HG03432 (cell line): ENCODE measurements around the gene MACROD1.
"Not testable (repeated sequence)": the region's sequence is repeated elsewhere in the genome, so short reads cannot be mapped to it uniquely, and the experiment has no call there.

ENCODE experiments used
- ATAC-seq: cut with Tn5 transposase; IDR thresholded peaks from one replicate; pipeline ENCODE4 v1.9.1; 2021; ENCODE audit warnings: mild to moderate bottlenecking, moderate library complexity; ENCODE audit not compliant: unreplicated experiment

The MACROD1 gene

GRCh38 chr11:64185693-64186491 lies 20.0 kb upstream of the MACROD1 start, which contains the start of gene STIP1:
Gene STIP1, plus strand, starts transcription at chr11:64186171. Its CDS starts 91 bp downstream, at chr11:64186262.
- peak; percentile 85 for ATAC-seq

- ATAC-seq = peak; percentile 25
Measured at GRCh38 chr11:64185175-64185692, 19.3 kb upstream of the MACROD1 start.

GRCh38 chr11:64183890-64184289 lies 18.0 kb upstream of the MACROD1 start:
- ATAC-seq = no peak

GRCh38 chr11:64181506-64182411 lies 15.8 kb upstream of the MACROD1 start:
- ATAC-seq = no peak

- ATAC-seq = no peak
Measured at GRCh38 chr11:64180891-64181290, 15.0 kb upstream of the MACROD1 start.

- no peak for ATAC-seq
Measured at GRCh38 chr11:64178951-64179639, 13.2 kb upstream of the MACROD1 start.

GRCh38 chr11:64178203-64178602 lies 12.3 kb upstream of the MACROD1 start:
- no peak for ATAC-seq

GRCh38 chr11:64176751-64177150 lies 10.8 kb upstream of the MACROD1 start:
- no peak for ATAC-seq

GRCh38 chr11:64173616-64174355 lies 7.9 kb upstream of the MACROD1 start:
- no peak for ATAC-seq

GRCh38 chr11:64170419-64170818 lies 4.5 kb upstream of the MACROD1 start:
- no peak for ATAC-seq

- peak; percentile 10 for ATAC-seq
Measured at GRCh38 chr11:64165481-64165841, 452 bp downstream of the MACROD1 start.

- ATAC-seq = no peak
Measured at GRCh38 chr11:64164392-64165312, 1.3 kb downstream of the MACROD1 start.

- no peak for ATAC-seq
Measured at GRCh38 chr11:64163951-64164350, 2.0 kb downstream of the MACROD1 start.

GRCh38 chr11:64162769-64163168 lies 3.1 kb downstream of the MACROD1 start:
- not testable (repeated sequence) for ATAC-seq

- ATAC-seq = no peak
Measured at GRCh38 chr11:64161037-64161436, 4.9 kb downstream of the MACROD1 start.

GRCh38 chr11:64157631-64158394 lies 8.1 kb downstream of the MACROD1 start:
- ATAC-seq = no peak

GRCh38 chr11:64156235-64157011 lies 9.5 kb downstream of the MACROD1 start:
- no peak for ATAC-seq

GRCh38 chr11:64153812-64154211 lies 12.1 kb downstream of the MACROD1 start:
- no peak for ATAC-seq
